HepG2 (cell line): ENCODE measurements around the gene CEBPB.

Experiments used
- CTCF ChIP-seq: sonication (generic); formaldehyde crosslinking; IDR thresholded peaks from 2 replicates; pipeline ENCODE4 v1.5.0; 2020; ENCODE audit warnings: mild to moderate bottlenecking, missing genetic modification reagents, moderate library complexity
- FOXJ3 ChIP-seq: sonication (generic); formaldehyde crosslinking; IDR thresholded peaks from 2 replicates; pipeline ENCODE4 v1.4.0; 2020; ENCODE audit warnings: missing genetic modification reagents, mild to moderate bottlenecking, borderline replicate concordance
- HCFC1 ChIP-seq: fragments of 150-350 bp; IDR thresholded peaks from 2 replicates; pipeline ENCODE4 v1.6.1; 2014; ENCODE audit warnings: low read depth, low read length
- PHF5A ChIP-seq: IDR thresholded peaks from one replicate; pipeline ENCODE4 v1.6.1; 2018; ENCODE audit warnings: low read depth, missing genetic modification reagents; ENCODE audit not compliant: unreplicated experiment
- RARG ChIP-seq: sonication (generic); formaldehyde crosslinking; IDR thresholded peaks from 2 replicates; pipeline ENCODE4 v1.4.0; 2020; ENCODE audit warnings: low read depth, mild to moderate bottlenecking, missing genetic modification reagents
- RBAK ChIP-seq: sonication (generic); formaldehyde crosslinking; IDR thresholded peaks from 2 replicates; pipeline ENCODE4 v1.5.1; 2020; ENCODE audit warnings: mild to moderate bottlenecking, missing genetic modification reagents
- SP1 ChIP-seq, 2 experiments: fragments of 450-650 bp in 1 of 2; sonication (generic) in 1 of 2; formaldehyde crosslinking in 1 of 2; IDR thresholded peaks; 2 replicates each; pipeline versions ENCODE4 v1.4.0 to v1.6.1; 2016 to 2020; ENCODE audit warnings: missing genetic modification reagents in 1 of 2
- TARDBP ChIP-seq: sonication (generic); formaldehyde crosslinking; IDR thresholded peaks from 2 replicates; pipeline ENCODE4 v1.8.0; 2022; ENCODE audit warnings: mild to moderate bottlenecking, missing genetic modification reagents
- TEAD3 ChIP-seq: optimal IDR thresholded peaks from 2 replicates; pipeline ENCODE3; 2016; ENCODE audit warnings: borderline replicate concordance
- ZFP90 ChIP-seq: sonication (generic); formaldehyde crosslinking; IDR thresholded peaks from 2 replicates; pipeline ENCODE4 v1.8.0; 2022; ENCODE audit warnings: missing genetic modification reagents, mild to moderate bottlenecking, inconsistent platforms, borderline replicate concordance
- ZNF362 ChIP-seq: sonication (generic); formaldehyde crosslinking; IDR thresholded peaks from 2 replicates; pipeline ENCODE4 v1.4.0; 2020; ENCODE audit warnings: missing genetic modification reagents, mild to moderate bottlenecking, borderline replicate concordance
- ZNF83 ChIP-seq: sonication (generic); formaldehyde crosslinking; IDR thresholded peaks from 2 replicates; pipeline ENCODE4 v1.4.0; 2020; ENCODE audit warnings: missing genetic modification reagents, mild to moderate bottlenecking, borderline replicate concordance

- TF ChIP-seq FOXJ3 (CRISPR knock-in tag) (no peak), HCFC1 (no peak), ZNF83 (CRISPR knock-in tag) (no peak), SP1 (IDR thresholded peaks at IDR 0.05) (no peak), SP1 (CRISPR knock-in tag; IDR thresholded peaks at IDR 0.05) (no peak), RARG (CRISPR knock-in tag) (no peak), ZNF362 (CRISPR knock-in tag) (no peak), TARDBP (CRISPR knock-in tag) (no peak), RBAK (CRISPR knock-in tag) (no peak), TEAD3 (CRISPR knock-in tag) (no peak), CTCF (CRISPR knock-in tag) (no peak), PHF5A (CRISPR knock-in tag) (no peak), ZFP90 (CRISPR knock-in tag) (no peak)
Measured at GRCh38 chr20:50142812-50143211, 47.8 kb upstream of the CEBPB start.
